Measurements from ENCODE around the gene ADAM19.

DNA sequence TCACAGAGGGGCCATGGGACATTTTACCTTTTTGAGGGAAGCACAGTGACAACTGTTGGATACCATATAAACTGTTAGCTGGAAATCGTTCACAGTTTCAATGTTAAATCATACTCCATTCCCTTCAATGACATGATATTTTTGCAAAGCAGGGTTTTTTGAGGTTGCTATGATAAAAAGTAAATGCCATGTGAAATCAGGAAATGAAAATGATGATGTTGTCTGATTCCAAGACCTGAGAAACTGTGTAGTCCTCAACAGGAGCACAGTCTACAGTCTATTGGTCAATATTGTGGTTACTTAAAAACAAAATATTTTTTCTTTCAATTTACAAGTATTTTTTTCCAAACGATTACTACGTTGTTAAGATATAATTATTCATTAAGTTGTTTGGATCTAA lies 24.0 kb upstream of the ADAM19 start:
- TF ChIP-seq ELF4 (IDR thresholded peaks at IDR 0.05) = no peak
- TF ChIP-seq FOXM1 (IDR thresholded peaks at IDR 0.05; ENCODE audit: borderline replicate concordance) = no peak
- no peak for TF ChIP-seq BHLHE40 (IDR thresholded peaks at IDR 0.05; ENCODE audit: borderline replicate concordance)
- no peak for TF ChIP-seq CTBP1 (IDR thresholded peaks at IDR 0.05; ENCODE audit: borderline replicate concordance)
- TF ChIP-seq FOXK2 (IDR thresholded peaks at IDR 0.05) = no peak
- TF ChIP-seq SP1 (IDR thresholded peaks at IDR 0.05) = no peak
- TF ChIP-seq NFRKB (IDR thresholded peaks at IDR 0.05) = no peak
- no peak for TF ChIP-seq TARDBP (IDR thresholded peaks at IDR 0.05)
- no peak for TF ChIP-seq ARNT (IDR thresholded peaks at IDR 0.05)
